ENCODE results near the gene CR2.

- TF ChIP-seq POLR2A (IDR thresholded peaks at IDR 0.05) (no peak), CTCF (IDR thresholded peaks at IDR 0.05) (no peak), POLR2AphosphoS5 (IDR thresholded peaks at IDR 0.05) (no peak)
These were observed 48.3 kb upstream of the CR2 start for GRCh38 chr1:207405814-207406213.

All from transverse colon (tissue), 4 donors.